Liver (tissue), 9 donors: ENCODE results near the gene NFATC1. TPM values are rescaled to one million over a fixed set of nuclear protein-coding genes. Genes with fewer than 3 reads are reported as not detected.

Experiments
- DNase-seq: peaks from one replicate; pipeline ENCODE4 v3.0.0-alpha.2; 2017; ENCODE audit warnings: low spot score
- H3K27ac ChIP-seq, 2 donors: one replicate each; pipeline ENCODE4 v1.7.0; 2013; ENCODE audit warnings: inconsistent platforms in 2 of 2, low read length in 2 of 2, control low read depth in 1 of 2, low read depth in 1 of 2, mild to moderate bottlenecking in 1 of 2
- H3K27me3 ChIP-seq, 4 donors: one replicate each; pipeline versions ENCODE4 v1.6.1 to v1.7.0; 2013; ENCODE audit warnings: low read length in 3 of 4, inconsistent platforms in 1 of 4, mild to moderate bottlenecking in 1 of 4, moderate library complexity in 1 of 4; ENCODE audit not compliant: control insufficient read depth in 4 of 4, insufficient read depth in 4 of 4
- H3K36me3 ChIP-seq, 4 donors: one replicate each; pipeline versions ENCODE4 v1.6.1 to v1.7.0; 2013; ENCODE audit warnings: low read length in 3 of 4, mild to moderate bottlenecking in 3 of 4, low read depth in 1 of 4, moderate library complexity in 1 of 4; ENCODE audit not compliant: control insufficient read depth in 4 of 4, insufficient read depth in 3 of 4
- H3K4me1 ChIP-seq, 4 donors: one replicate each; pipeline versions ENCODE4 v1.6.1 to v1.7.0; 2013; ENCODE audit warnings: low read length in 3 of 4, mild to moderate bottlenecking in 3 of 4, moderate library complexity in 1 of 4; ENCODE audit not compliant: control insufficient read depth in 4 of 4, insufficient read depth in 4 of 4
- H3K4me3 ChIP-seq, 3 donors: one replicate each; pipeline versions ENCODE4 v1.6.1 to v1.7.0; 2013; ENCODE audit warnings: low read length in 3 of 3, control low read depth in 1 of 3, low read depth in 1 of 3, mild to moderate bottlenecking in 1 of 3
- H3K9ac ChIP-seq, 2 donors: one replicate each; pipeline ENCODE4 v1.7.0; 2013; ENCODE audit warnings: low read length in 2 of 2, mild to moderate bottlenecking in 2 of 2, moderate library complexity in 2 of 2, control low read depth in 1 of 2, low read depth in 1 of 2
- H3K9me3 ChIP-seq, 4 donors: one replicate each; pipeline versions ENCODE4 v1.6.1 to v1.7.0; 2013; ENCODE audit warnings: low read length in 3 of 4; ENCODE audit not compliant: control insufficient read depth in 4 of 4
- ATF3 ChIP-seq: IDR thresholded peaks from 2 replicates; pipeline ENCODE4 v1.6.1; 2016; ENCODE audit warnings: antibody characterized with exemption
- CTCF ChIP-seq: fragments of 150-350 bp; IDR thresholded peaks from 2 replicates; pipeline ENCODE4 v1.5.1; 2017; ENCODE audit warnings: improper control_type of control experiment, low read depth, low read length; ENCODE audit not compliant: missing input control
- EGR1 ChIP-seq, 2 donors: IDR thresholded peaks; 2 replicates each; pipeline ENCODE4 v1.6.1; 2016 to 2018; ENCODE audit warnings: antibody characterized with exemption in 2 of 2, low read depth in 2 of 2
- FOXA1 ChIP-seq: IDR thresholded peaks from 2 replicates; pipeline ENCODE4 v1.6.1; 2016; ENCODE audit warnings: antibody characterized with exemption
- FOXA2 ChIP-seq: IDR thresholded peaks from 2 replicates; pipeline ENCODE4 v1.6.1; 2016; ENCODE audit warnings: antibody characterized with exemption
- GABPA ChIP-seq, 2 donors: IDR thresholded peaks in 1 of 2; conservative IDR thresholded peaks in 1 of 2; 2 replicates each; pipeline ENCODE4 v1.6.1; 2016; ENCODE audit warnings: antibody characterized with exemption in 2 of 2, mild to moderate bottlenecking in 1 of 2, moderate library complexity in 1 of 2
- HNF4A ChIP-seq, 2 donors: conservative IDR thresholded peaks; 2 replicates each; pipeline ENCODE4 v1.6.1; 2016; ENCODE audit warnings: antibody characterized with exemption in 2 of 2, mild to moderate bottlenecking in 2 of 2
- HNF4G ChIP-seq: IDR thresholded peaks from 2 replicates; pipeline ENCODE4 v1.6.1; 2016; ENCODE audit warnings: antibody characterized with exemption
- JUND ChIP-seq, 2 donors: IDR thresholded peaks; 2 replicates each; pipeline ENCODE4 v1.6.1; 2016; ENCODE audit warnings: antibody characterized with exemption in 2 of 2
- MAX ChIP-seq: IDR thresholded peaks from 2 replicates; pipeline ENCODE4 v1.6.1; 2016; ENCODE audit warnings: antibody characterized with exemption
- NR2F2 ChIP-seq: IDR thresholded peaks from 2 replicates; pipeline ENCODE4 v1.6.1; 2016; ENCODE audit warnings: antibody characterized with exemption
- RAD21 ChIP-seq, 2 donors: IDR thresholded peaks; 2 replicates each; pipeline ENCODE4 v1.6.1; 2016; ENCODE audit warnings: antibody characterized with exemption in 2 of 2, mild to moderate bottlenecking in 2 of 2
- REST ChIP-seq: IDR thresholded peaks from 2 replicates; pipeline ENCODE4 v1.6.1; 2016; ENCODE audit warnings: antibody characterized with exemption, mild to moderate bottlenecking
- RXRA ChIP-seq, 2 donors: IDR thresholded peaks; 2 replicates each; pipeline ENCODE4 v1.6.1; 2017 to 2018; ENCODE audit warnings: antibody characterized with exemption in 2 of 2, mild to moderate bottlenecking in 1 of 2
- SP1 ChIP-seq: IDR thresholded peaks from 2 replicates; pipeline ENCODE4 v1.6.1; 2018; ENCODE audit warnings: antibody characterized with exemption, mild to moderate bottlenecking
- TAF1 ChIP-seq: conservative IDR thresholded peaks from 2 replicates; pipeline ENCODE4 v1.6.1; 2016; ENCODE audit warnings: antibody characterized with exemption, mild to moderate bottlenecking
- YY1 ChIP-seq: IDR thresholded peaks from 2 replicates; pipeline ENCODE4 v1.6.1; 2016; ENCODE audit warnings: antibody characterized with exemption, mild to moderate bottlenecking
- ZBTB33 ChIP-seq: IDR thresholded peaks from 2 replicates; pipeline ENCODE4 v1.6.1; 2016; ENCODE audit warnings: antibody characterized with exemption
- WGBS: extraction: QIAGEN DNeasy Blood & Tissue Kit; methylation state at CpG from one replicate; pipeline ENCODE4 v1.1.7; 2013; 5-methylcytosine and 5-hydroxymethylcytosine counted together
- polyA plus RNA-seq, 2 donors: library from polyadenylated mRNA; stranded (reverse) in 1 of 2; unstranded in 1 of 2; fragments of 200-250 nt in 1 of 2; fragments of >200 nt in 1 of 2; fragmentation: Nextera tagmentation in 1 of 2; extraction: Ambion mirVana in 1 of 2; gene quantifications; one replicate each; pipeline versions ENCODE4 v1.2.1 to v1.2.3, GENCODE V29; 2013 to 2015
- total RNA-seq, 2 donors: library from RNA; depleted of rRNA; stranded (reverse); fragments of >200 nt; gene quantifications; one replicate each; pipeline ENCODE4 v1.2.3, GENCODE V29; 2014
- donor health status: healthy.
- donor health status: healthy.
- donor health status: healthy.
- donor health status: healthy.
- donor health status: healthy.

The NFATC1 gene
- total and polyA plus RNA-seq, 4 donors = 0.57 to 2.2 (median 1.3) TPM

- 85% methylated on average over 22 of the region's 22 CpGs for WGBS
- Histone ChIP-seq H3K36me3 (no peaks in the 10 kb centered on the region), H3K27ac (no peak overlapping the region), H3K9me3 (no peaks in the 10 kb centered on the region), H3K4me1 (no peaks in the 10 kb centered on the region), H3K27me3 (no peaks in the 10 kb centered on the region), H3K9ac (no peak overlapping the region), H3K4me3 (no peak overlapping the region)
- no peak for DNase-seq
- no peak for TF ChIP-seq RAD21 (IDR thresholded peaks at IDR 0.05)
- TF ChIP-seq YY1 = no peak
- no peak for TF ChIP-seq GABPA (IDR thresholded peaks at IDR 0.05 in 1 of 2, conservative IDR thresholded peaks at IDR 0.05 in 1 of 2)
- no peak for TF ChIP-seq CTCF
- TF ChIP-seq NR2F2 = no peak
- no peak for TF ChIP-seq REST
- TF ChIP-seq EGR1 (IDR thresholded peaks at IDR 0.05; ENCODE audit: low read depth in 2 of 2) = no peak
- TF ChIP-seq MAX = no peak
- no peak for TF ChIP-seq ZBTB33
- TF ChIP-seq HNF4A (conservative IDR thresholded peaks at IDR 0.05) = no peak
- no peak for TF ChIP-seq ATF3
- TF ChIP-seq RXRA (IDR thresholded peaks at IDR 0.05) = no peak
- no peak for TF ChIP-seq SP1
- TF ChIP-seq TAF1 = no peak
- no peak for TF ChIP-seq JUND (IDR thresholded peaks at IDR 0.05)
- no peak for TF ChIP-seq HNF4G
- TF ChIP-seq FOXA1 = no peak
- TF ChIP-seq FOXA2 = no peak
Measured at GRCh38 chr18:79477711-79478483, 82.2 kb downstream of the NFATC1 start.
